Hindlimb muscle (tissue), 1 donor: ENCODE results near the gene GP5. TPM values are rescaled to one million over a fixed set of nuclear protein-coding genes. Genes with fewer than 3 reads are reported as not detected.

Experiments
- DNase-seq: peaks from one replicate; pipeline ENCODE4 v3.0.0-alpha.2; 2013
- polyA plus RNA-seq: library from polyadenylated mRNA; unstranded; fragments of 120-200 nt; gene quantifications from one replicate; pipeline ENCODE4 v1.2.1, GENCODE V29; 2013; ENCODE audit not compliant: insufficient read length

Gene GP5
- polyA plus RNA-seq, 1 donor, result 0.18 TPM

DNA sequence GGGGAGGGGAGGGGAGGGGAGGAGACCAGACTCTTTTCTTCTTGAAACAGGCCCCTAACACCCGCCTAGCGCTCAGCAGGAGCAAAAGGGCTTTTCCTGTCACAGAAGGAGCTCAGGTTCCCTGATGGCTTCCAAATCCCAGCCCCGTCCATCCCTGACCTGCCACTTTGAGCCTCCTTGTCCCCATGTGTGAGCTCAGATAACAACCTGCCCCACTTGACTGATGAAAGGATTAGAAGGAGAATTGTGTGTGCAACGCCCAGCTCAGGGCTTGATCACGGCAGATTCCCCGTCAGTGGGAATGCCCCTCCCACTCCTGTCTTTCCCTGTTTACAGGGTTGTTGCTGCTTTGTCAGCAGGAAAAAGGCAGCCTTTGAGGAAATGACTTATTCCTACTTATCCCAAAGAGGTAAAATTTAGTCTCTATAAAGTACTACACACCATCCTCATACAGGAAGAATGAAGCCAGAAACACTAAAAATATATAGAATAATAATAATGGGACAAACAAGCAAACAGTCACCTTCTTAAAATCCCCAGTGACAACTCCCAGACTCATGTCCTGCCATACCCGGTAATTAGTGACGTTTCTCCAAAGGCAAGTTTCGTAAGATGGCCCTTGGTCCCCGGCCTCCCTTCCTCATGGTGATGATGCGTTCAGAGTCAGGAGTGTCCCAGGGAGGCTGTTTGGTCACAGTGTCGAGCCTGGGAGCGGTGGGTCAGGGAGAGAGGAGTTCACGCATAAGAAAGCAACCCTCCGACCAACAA lies 23.4 kb downstream of the GP5 start:
- no peak for DNase-seq

DNA sequence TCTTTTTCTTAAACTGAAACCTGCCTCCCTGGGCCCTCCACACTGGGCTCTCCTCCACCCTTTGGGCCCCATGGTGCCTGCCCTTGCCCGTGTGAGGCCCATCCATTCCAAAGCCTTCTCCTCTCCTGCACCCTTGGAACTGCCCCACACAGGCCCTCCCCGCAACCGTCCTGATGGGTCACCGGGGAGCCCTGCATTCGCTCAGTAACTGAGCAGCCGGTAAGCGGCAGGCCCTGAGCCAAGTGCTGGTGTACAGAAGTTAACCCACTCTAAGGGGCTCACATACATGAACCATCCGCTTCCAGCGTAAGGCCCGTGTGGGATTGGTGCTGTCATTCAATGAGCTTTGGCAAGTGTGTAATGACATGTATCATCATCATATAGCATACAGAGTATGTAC lies 24.1 kb downstream of the GP5 start:
- DNase-seq, result no peak

DNA sequence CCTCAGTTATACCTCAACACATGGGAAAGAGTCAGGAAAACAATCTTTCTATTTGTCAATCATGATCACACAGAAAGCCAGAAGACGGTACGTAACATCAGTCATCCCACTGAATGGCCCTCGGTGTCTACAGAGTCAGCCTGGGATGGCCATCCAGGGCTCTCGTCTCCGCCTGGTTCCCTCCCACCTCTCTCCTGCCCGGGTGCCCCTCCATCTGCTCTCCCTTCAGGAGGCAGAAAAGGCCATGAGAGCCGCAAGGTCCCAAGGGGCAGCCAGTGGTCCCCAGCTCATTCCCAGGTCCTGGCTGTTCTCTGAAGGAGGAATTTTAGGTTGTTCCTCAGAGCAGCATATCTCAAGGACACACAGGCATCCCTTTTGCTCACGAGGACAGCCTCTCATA lies 25.2 kb downstream of the GP5 start:
- DNase-seq, result no peak

DNA sequence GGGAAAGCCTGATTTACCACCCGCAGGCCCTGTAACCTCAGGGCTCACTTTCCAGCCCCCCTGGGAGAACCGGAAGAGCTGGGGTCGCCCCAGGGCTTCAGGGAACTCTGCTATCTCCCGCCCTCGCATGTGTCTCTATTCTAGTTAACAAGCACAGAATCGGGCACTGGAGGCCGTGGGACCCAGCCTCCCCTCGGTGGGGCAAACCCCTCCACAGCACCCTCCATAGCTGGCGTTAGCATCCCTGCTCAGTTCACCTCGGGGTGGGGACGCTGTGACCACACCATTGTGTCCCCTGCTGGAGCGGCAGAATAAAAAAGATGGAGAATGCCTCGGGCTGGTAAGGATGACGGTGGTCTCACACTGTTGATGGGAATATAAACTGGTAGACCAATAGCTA lies 26.0 kb downstream of the GP5 start:
- no peak for DNase-seq

DNA sequence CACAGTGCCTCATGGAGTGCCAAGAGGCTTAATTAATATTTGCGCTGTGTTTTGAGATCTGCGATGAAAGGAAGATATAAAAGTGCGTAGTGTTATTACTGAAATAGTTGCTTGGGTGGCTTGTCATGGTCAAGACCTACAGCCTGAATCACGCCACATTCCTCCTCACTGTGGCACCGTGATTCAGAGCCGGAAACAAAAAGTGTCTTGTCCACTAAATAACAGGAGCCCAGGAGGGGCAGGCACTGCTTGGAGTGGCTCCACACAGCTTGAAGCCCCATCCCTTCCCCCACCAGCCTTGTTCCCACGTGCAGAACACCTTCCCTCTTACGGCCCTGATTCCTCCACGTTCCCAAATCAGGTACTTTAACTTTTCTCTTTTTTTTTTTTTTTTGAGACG lies 28.3 kb downstream of the GP5 start:
- DNase-seq, result no peak

DNA sequence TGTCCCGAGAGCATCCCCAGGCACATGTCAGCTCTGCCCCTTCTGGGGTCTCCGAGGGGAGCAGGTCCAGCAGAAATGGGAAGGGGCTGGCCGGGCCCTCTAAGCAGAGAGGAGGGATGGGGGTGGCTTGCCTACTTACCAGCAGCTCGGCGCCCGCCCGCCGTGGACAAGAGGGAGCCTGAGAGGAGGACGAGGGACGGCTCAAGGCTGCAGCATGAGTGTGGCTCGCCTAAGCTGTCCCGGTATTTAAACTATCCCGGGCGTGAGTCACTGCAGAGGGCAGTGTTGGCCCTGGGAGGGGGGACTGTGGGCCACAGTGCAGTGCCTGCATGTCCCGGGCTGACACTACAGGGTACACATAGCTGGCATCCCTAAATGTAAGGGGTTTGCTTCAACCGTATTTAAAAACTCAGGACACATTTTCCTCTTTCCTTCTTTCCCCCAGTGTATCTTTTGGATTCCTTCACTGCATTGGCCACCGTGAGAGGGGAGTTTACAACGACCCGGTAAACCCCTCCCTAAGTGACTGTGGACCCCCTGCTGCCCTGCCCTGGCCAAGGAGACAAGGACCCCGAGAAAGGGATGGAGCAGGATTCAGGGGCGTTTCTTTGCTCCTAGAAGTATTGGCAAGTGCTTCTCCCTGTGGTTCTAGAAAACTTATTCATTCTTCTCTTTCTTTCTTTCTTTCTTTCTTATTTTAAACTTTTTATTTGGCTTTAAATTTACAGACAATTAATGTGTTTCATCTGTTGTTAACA lies 29.4 kb downstream of the GP5 start, which contains the start of gene LRRC15:
LRRC15 (minus strand) TSS at position 222 of the 758 bp plus-strand sequence. CDS start 8,700 bp downstream, outside the sequence.
- DNase-seq, result no peak

DNA sequence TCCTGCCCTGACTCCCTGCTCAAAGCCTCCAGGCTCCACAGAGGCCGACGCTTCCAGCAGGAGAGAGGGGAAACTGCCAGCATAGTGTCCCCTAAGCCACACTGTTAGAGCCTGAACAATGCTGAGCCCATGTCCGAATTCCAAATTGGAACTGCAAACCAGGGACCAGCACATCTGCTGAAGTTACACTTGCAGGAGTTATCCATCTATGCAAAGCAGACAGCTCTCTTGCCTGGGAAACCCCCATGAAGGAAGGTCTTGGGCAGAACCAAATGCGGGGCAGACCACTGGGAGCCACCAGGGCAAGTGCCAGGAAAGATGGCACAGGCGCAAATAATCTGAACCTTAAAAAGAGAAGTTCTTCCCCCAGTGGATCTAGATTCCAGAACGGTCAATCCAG lies 30.1 kb downstream of the GP5 start:
- no peak for DNase-seq

DNA sequence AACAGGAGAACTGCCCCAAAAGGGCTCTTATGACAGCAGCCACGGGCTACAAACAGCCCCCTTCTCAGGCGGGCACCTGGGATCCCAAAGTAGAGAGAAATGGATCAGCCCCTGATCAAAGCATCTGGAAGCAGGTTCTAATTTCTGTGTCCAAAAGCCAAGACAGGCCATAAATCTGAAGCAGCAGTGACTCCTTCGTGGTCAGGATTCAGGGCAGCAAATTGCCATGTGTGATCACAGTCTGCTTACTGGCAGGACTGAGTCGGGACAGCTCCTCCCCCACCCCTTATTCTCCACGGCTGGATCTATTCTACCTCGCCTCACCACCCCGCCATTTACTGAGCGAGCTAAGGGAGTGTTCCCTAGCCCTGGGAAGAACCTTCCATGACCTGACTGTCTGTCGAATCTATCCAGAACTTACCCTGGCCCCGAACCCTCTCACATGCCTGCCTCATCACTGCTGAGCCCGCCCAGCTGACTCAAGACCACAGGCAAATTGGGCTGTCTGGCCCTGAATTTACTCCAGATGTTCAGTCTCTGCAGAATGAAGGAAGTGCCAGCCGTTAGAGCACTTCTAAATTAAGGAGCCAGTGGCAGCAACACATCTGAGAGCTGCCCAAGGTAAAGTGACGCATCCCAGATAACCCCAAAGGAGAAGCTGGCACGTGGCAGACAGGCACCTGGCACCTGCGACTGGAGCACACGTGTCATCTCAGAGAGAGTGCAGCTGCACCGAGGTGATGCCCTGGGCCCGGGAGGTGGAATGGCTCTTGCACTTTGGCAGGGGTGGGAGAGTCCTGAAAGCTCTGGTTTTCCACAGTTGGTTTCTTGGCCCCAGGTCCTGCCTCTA lies 30.8 kb downstream of the GP5 start:
- DNase-seq, result peak; percentile 47

DNA sequence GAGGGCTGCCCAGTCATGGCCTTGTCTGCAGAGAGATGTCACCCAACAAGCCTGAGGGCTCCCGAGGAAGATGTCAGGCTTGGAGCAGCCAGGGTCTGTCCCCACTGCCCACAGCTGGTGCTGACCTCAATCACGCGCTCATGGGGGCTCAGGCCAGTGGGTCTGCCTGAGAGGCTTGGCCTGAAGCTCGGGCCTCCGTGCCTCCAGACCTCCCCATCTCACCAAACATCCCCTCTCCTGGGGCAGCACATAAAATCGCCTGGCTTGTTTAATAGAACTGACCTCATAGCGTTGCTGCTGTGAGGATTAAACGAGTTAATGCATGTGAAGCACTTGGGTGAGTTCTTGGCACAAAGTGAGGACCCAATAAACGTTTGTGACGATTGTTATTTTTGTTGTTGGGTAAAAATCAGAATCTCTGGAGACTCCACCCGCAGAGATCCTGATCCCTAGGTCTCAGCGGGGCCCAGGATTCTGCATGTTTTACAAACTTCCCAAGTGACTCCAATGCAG lies 33.0 kb downstream of the GP5 start:
- DNase-seq, result no peak

DNA sequence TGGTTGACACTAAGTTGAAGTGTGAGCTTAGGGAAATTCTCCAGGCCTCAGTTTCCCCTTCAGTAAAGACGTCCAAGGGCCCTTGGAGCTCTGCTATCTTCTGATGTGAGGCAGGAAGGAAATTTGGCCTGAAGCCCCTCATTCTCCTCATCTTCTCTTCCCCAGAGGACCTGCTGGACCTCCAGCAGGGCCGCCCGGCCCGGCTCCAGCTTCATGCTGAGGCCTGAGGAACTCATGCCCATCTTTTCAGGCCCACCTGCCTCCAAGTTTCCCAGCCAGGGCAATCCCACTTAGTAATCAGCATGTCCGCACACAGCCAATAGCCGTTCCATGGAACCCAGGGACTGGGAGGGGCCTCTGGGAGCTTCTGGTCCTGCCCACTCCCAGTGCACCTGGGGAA lies 33.5 kb downstream of the GP5 start:
- DNase-seq, result no peak

DNA sequence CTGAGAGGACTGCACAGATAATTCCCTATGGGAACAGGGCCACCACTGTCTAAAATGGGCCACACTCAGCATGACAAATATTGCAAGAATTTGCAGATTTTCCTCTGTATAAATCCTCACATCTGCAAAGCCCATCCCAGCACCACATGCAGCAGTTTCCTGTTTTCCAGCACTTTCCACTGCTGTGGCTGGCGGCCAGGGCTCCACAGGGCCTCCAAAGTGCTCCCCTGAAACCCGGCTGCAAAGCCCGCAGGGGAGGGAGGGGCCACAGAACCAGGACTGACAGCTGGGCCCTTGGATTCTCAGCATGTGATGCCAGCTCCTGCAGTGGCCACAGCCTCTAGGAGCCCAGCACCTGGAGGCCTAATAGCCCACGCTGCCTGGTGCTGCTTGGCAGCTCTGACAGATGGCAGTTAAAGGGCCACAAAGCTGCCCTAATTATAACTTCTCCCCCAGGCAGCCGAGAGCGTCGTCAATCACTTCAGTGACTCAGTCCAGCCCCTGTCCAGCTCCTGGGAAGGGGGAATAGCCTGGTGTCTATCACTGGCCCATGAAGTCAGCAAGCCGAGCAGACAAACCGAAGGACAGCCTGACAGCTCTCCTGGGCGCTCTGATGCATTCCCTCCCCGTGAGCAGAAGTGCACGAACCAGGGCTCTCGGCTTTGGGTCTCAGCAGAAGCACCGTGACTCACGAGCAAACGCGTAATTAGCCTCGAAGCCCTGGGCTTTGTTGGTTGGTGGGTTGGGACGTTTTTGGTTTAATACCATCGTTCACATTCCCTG lies 34.2 kb downstream of the GP5 start:
- peak; percentile 77 for DNase-seq

DNA sequence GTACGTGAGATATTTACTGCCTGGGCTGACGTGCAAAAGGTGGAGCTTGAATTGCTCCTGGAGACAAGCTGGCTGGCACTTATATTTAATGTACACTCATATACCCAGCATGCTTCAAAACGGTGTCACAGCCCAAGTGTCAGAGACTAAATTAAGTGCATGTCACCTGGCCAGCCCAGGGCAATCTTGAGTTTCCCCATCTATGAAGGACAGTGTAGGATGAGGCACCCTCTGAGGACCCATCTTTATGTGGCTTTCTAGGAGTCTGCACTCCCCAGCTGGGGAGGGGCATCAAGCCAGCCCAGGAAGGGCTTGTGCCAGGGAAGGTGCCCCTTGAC lies 34.8 kb downstream of the GP5 start:
- no peak for DNase-seq

DNA sequence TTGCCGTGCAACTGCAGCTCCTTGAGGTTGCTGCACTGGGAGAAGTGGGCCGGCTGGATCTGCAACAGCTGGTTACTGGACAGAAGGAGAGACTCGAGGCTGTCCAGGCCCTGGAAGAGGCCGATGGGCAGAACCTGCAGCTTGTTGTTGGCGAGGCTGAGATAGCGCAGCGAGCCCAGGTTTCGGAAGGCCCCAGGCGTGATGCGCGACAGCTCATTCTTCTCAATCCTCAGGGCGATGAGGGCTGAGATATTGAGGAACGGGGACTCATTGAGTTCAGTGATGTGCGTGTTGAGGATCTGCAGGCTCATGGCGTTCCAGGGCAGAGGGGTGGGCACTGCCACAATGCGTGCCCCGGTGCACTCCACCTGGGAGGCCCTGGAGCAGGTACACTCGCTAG lies 38.5 kb downstream of the GP5 start:
- DNase-seq, result no peak

DNA sequence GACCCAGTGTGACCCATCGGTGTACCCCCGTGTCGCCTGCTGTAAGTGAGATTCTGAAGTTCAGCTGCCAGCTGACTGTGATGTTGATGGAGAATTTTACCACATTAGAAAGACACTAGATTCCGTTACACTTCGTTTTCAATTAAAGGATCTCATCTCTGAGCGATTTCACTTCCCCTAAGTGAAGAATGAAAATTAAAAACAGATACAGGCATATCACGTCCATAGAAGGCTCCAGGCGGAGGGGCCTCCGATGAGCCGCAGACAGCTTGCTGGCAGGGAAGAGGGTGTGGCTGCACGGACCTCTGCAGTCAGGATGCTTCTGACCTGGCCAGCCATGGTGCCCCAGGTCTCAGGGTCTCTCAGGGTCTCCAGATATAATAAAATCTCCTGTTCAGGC lies 41.4 kb downstream of the GP5 start:
- DNase-seq, result no peak

DNA sequence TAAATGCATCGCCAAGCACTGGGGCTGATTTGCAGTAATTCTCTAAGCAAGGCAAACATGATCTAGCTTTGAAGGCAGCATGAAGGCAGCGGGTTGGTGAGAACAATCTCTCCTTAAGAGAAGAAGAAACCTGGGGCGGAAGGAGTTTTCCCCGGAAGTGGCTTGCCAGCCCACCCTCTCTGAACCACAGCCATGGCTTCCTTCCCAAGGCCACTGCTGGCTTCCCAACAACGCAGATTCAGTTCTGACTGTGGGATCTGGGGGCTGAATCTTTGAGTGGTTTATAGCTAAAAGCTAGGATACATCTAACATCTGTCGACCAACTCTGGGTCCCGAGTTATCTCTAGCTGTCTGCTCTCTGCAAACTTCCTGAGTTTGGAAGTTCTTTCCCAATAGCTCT lies 43.7 kb downstream of the GP5 start:
- no peak for DNase-seq

DNA sequence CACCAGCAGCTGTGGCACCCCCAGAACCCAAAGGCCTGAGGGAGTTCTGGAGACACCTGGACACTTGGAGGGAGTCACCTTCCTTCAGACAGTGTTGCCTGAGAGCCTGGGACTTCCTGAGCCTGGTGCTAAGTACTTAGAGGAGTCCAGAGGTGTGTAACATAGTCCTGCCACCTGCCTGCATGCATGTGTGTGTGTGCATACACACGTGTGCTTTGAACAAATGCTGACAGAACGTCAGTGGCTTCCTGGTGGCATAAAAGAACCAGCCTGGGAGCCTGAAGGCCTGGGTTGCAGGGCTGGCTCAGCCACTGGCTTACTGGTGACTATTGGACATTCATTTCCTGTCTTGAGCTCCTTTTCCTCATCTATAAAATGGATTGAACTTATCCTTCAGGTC lies 44.8 kb downstream of the GP5 start:
- DNase-seq, result no peak

DNA sequence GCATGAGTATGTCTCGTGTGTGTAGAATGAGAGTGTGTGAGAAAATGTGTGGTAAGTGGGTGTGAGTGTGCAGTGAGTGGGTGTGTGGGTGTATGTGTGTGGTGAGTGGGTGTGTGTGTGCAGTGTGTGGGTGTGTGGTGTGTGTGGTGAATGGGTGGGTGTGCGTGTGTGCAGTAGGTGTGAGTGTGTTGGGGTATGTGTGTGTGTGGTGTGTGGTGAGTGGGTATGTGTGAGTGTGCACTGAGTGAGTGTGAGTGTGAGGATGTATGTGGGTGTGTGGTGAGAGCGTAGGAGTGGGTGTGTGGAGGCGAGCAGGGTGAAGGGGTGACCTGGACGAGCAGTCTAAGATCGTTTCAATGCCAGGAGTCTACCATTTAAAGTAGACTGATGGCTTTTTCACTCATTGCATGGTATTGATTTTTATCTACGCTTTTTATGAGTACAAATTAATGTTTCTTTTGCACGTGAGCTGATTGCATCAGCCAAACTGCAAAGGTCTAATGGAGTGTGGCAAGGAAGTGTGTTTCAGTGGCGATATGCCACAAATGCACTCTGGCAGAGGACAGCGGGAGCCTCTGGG lies 46.3 kb downstream of the GP5 start:
- no peak for DNase-seq

DNA sequence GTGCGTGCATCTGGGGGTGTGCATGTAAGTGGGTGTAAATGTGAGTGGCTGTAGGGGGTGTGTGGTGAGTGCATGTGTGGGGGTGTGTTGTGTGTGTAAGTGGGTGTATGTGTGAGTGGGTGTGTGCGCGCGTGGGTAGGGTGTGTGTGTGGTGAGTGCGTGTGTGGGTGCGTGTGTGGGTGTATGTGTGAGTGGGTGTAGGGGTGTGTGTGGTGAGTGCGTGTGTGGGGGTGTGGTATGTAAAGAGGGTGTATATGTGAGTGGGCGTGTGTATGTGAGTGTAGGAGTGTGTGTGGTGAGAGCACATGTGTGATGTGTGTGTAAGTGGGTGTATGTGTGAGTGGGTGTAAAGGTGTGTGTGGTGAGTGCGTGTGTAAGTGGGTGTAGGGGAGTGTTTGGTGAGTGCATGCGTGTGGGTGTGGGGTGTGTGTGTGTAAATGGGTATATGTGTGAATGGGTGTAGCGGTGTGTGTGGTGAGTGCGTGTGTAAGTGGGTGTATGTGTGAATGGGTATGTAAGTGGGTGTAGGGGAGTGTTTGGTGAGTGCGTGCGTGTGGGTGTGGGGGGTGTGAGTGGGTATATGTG lies 47.0 kb downstream of the GP5 start:
- DNase-seq, result no peak

DNA sequence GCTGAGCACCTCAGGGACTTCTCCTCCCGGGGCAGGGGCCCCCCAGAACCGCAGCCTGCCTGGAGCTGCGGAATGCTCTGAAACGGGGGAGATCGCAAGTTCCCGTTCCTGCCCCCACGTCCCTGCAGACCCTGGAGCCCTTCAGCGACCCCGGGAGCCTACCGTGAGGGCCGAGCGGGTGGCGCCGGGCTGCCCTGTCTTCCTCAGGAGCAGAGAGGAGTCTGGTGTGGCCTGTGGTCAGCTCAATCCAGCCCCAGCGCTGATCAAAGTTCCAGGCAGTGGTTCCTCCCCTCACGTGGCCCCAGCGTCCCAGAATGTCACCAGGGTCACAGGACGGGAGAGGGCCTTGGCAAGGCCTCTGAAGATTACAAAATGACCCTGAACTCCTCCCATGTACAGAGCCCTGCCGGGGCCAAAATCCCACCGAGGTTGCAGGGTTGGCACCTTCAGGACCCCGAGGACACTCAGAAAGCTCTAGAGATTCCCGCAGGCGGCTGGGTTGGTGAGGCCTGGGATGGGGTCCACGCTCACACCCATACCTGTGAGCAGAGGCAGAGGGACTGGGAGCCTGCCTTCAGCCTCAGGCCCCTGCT lies 47.9 kb downstream of the GP5 start, which contains the start of gene CPN2:
CPN2 (minus strand) TSS at position 249 of the 593 bp plus-strand sequence. CDS start 8,626 bp downstream, outside the sequence.
- no peak for DNase-seq

DNA sequence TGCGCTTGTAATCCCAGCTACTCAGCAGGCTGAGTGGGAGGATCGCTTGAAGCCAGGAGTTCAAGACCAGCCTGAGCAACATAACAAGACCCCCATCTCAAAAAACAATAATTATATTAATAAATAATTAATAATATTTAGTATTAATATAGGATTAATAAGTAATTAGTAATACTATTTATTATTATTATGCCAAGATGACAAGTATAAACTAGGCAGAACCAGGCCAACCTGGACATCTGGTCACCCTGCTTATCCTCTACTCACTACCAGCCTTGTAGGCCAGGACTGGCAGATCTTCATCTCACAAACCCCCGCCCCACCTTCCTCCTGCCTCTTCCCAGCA lies 48.4 kb downstream of the GP5 start:
- DNase-seq, result no peak

DNA sequence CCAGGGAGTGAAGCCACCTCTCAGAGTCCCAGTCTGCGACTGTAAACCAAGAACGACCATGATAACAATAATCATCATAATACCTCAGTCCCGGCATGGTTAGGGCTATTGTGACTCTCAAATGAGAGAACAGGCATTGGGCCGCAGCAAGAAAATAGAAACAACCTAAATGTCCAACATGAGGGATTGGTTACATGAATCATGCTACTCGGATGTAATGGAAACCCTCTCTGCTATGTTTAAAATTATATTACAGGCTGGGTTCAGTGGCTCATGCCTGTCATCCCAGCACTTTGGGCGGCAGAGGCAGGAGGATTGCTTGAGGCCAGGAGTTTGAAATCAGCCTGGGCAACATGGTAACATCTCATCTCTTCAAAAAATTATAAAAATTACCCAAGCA lies 50.7 kb downstream of the GP5 start:
- no peak for DNase-seq
